Activated CD4-positive, alpha-beta T cell treated with anti-CD3 and anti-CD28 coated beads, Interleukin-2, amount 50 U/mL, for 1 hour (primary cell): ENCODE results near the gene OSBPL8.

Source experiments
- DNase-seq: peaks from one replicate; pipeline ENCODE4 v3.0.0-alpha.2; 2020

Gene OSBPL8

DNA sequence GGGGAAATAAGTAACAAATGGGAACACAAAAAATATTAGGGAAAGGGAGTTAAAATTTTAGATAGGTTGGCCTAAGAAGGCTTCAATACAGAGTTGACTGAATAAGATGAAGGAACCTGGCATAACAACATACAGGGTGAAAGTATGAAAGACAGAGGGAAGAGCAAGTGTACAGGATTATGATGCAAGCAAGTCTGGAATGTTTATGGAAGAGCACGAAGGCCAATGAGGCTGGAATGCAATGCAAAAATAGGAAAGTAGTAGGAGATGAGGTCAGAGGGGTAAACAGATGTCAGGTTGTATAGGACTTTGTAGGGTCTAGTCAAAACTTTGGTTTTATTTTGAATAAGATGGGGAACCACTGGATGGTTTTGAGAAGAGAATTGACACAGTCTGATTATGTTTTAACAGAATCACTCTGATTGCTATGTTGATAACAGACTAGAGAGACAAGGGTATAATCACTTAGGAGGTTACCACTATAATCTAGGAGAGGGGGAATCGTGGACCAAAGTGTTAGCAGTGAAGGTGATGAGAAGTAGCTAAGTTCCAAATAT, 96.8 kb downstream of the OSBPL8 start:
- DNase-seq: no peak

DNA sequence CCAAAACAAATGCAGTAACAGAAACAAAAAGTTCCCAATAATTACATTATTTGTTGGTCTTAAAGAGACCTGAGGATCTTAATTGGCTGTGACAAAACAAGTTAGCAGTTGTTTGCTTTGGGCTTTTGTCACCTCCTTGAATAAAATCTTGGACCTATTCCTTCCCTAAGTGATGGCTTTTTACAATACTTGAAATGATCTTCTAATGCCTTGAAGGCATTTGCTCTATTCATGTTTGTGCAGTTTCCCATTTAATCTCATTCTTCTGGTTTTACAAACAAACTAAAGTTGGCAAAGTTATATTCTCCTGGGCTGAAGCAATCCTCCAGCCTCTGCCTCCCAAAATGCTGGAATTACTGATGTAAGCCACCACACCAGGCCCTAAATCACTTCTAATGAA, 98.8 kb downstream of the OSBPL8 start:
- DNase-seq: no peak

- no peak for DNase-seq
These were observed 101.8 kb downstream of the OSBPL8 start for GRCh38 chr12:76457818-76458217.

DNA sequence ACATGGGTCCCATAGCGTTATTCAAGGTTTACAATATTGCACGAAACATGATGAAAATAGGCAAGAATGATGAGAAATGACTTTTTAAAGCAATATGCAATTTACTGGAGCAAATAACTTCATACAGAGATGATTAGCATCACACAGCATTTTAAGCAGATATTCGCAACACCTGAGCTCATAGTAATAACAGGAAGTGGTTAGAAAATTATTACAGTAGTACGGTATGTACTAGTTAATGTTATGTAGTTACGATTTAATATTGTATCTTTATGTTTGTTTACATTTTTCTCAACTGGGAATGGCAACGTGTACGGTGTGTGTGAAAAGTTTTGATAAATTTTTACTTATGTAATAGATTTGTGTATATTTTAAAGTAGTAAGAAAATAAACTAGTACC, 102.6 kb downstream of the OSBPL8 start:
- no peak for DNase-seq

- no peak for DNase-seq
These were observed 103.8 kb downstream of the OSBPL8 start for GRCh38 chr12:76455582-76456345.

GRCh38 chr12:76451528-76451927, 108.0 kb downstream of the OSBPL8 start:
- no peak for DNase-seq

GRCh38 chr12:76450690-76451089, 108.9 kb downstream of the OSBPL8 start:
- DNase-seq: no peak

DNA sequence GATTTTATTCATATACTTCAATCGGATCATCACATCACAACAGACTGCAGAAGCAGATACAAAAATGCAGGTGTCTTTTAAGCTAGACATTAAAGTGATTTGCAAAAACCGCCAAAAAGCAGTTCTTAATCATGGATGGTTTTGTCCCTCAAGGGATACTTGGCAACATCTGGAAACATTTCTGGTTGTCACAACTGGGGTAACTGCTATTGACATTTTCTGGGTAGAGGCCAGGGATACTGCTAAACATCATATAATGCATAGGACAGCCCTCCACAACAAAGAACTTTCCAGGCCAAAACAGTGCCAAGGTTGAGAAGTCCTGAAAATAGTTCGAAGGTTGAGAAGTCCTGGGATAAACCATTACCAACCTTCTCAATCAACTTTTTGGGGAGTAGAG, 109.6 kb downstream of the OSBPL8 start:
- DNase-seq: no peak

- DNase-seq: no peak
These were observed 110.0 kb downstream of the OSBPL8 start for GRCh38 chr12:76449583-76449982.

DNA sequence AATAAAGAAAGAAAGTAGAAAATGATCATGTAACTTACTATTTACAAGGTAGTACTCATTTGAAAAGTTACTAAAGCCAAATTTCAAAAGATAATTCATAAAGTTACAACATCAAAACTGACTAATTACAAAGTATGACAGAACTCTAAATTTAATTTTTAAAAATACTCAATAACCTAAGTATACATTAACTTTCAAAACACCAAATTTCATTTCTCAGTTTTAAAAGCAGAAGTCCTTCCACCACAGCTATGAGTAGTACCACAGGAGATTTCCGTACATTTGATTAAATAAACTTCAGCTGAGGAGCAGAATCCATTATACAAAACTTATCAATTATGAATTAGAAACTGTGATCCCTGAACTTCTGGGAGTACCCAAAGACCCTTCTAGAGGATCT, 110.6 kb downstream of the OSBPL8 start:
- DNase-seq: no peak

DNA sequence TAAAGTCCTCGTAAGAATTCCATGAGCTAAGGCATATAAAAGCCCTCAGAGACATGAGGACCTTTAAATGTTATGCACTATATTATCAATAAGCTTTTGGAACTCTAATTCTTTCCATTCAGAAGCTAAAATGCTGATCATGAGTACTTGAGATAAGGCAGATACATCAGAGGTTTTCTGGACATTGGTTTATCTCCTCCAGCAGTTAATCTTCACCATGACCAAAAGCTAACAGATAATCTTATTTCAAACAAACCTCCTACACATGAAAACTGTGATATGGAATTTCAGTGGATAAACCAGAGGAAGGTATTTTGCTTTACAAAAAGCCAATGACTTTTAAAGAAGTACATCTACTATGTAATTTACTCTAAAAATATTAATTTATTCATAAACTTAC, 113.5 kb downstream of the OSBPL8 start:
- no peak for DNase-seq

- DNase-seq: no peak
These were observed 114.1 kb downstream of the OSBPL8 start for GRCh38 chr12:76445462-76445861.

GRCh38 chr12:76444408-76444984, 115.1 kb downstream of the OSBPL8 start:
- DNase-seq: no peak

DNA sequence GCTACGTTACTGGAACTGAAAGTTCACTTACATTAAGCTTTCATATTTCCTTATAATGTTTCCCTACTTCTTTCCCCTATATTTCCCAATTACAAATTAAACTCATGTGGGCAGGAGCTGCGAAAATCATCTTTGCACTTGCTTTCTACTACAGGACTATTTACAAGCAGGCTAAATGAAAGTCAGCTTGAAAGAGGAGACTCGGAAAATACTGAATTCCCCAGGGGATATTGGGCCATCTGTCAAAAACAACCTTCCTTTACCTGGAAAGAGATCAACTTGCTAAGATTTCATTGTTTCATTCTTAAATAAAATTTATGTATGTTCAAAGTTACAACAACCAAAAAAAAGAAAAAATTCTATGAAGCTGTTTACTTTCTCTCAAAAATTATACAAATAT, 118.6 kb downstream of the OSBPL8 start:
- no peak for DNase-seq

DNA sequence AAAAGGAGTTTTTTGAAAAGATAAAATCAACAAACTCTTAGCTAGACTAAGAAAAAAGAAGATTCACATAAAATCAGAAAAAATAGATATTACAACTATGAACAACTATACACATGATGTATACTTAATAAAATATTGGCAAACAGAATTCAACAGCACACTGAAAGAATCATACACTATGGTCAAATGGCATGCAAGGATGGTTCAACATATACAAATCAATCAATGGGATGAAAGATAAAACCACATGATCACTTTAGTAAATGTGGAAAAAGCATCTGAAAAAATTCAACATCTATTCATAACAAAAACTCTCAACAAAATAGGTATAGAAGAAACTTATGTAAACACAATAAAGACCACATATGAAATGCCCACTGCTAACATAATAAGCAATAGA, 126.8 kb downstream of the OSBPL8 start:
- DNase-seq: no peak

DNA sequence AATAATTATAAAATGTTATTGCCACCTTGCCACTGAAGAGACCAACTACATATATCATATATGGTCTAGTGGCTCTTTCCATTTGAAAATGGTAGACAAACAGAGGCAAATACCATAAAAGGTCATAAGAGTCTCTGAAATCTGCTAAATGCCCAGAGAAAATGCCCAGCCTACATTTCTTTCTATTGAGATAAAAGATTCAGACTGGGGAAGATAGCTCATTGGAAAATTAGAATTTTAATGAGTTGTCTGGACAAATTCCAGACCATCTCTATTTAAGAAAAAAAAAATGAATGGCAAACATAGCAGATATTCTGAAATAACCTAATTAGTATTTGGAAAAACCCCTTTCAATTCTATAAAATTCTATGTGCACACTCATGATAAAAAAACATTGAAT, 131.5 kb downstream of the OSBPL8 start:
- DNase-seq: no peak

DNA sequence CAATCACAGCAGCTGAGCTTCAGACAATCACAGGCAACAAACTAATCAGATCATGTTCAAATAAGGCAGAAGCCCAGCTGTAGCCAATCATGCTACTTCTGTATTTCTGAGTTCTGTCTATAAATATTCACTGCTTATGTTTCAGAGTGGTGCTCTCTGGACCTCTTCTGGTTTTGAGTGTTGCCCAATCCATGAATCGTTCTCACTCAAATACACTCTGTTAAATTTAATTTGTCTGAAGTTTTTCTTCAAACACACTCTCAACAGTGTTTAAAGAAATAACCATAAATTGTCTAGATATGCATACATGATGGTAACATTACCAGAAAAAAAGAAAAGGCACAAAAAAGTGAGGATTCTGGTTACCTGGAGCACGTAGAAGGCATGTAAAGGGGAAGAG, 133.4 kb downstream of the OSBPL8 start:
- DNase-seq: no peak

DNA sequence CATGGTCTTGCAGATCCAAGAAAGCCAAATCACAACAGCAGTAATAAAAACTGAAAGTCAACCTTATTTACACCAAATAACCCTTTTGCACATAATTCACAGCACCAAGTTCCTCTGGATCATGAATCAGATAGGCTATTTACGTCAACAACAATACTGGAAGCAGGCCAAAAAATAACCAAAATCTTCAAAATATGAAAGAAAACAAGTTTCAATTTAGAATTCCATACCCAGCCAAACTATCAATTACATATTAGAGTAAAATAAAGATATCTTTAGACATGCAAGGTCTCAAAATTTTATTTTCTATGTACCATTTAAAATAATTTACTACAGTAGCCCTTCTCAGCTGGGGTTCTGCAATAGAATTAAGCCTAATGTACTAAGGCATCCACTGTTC, 134.6 kb downstream of the OSBPL8 start:
- no peak for DNase-seq

GRCh38 chr12:76422543-76423438, 136.8 kb downstream of the OSBPL8 start:
- no peak for DNase-seq

DNA sequence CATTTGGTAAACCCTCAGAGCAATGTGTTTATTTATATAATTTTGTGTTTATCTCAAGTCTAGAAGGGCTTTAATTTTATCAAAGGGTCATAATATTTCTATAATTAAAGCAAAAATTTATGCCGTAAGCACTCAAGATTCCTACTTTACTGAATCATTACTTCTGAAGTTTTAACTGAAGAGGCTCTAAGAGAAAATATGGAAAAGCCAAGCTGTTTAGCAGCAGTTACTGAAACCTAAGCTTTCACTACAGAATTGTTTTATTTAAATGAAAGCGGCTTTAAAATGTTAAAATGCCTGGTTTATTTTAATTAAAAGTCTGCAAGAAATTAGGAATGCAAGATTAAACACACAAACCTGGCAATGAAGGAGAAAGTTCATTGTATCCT, 137.4 kb downstream of the OSBPL8 start:
- no peak for DNase-seq

DNA sequence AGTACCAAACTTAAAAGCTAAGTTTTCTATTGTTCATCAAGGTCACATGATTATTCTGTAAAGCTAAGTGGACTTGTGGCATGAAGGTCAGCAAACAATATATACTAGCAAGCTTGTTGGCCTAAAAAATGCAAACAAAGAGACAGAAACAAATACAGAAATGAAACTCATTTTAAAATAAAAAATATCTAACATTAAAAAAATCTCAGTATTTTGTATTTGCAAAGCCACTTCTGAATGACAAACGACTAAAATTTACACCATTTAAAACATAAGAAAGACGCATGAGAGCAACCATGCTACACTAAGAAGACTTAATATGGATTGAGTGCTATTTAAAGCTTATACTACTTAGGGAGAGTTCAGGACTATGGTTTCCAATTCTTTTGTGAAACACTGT, 138.5 kb downstream of the OSBPL8 start:
- no peak for DNase-seq

GRCh38 chr12:76420222-76420621, 139.3 kb downstream of the OSBPL8 start:
- no peak for DNase-seq

GRCh38 chr12:76417116-76417515, 142.5 kb downstream of the OSBPL8 start:
- no peak for DNase-seq

- no peak for DNase-seq
These were observed 146.4 kb downstream of the OSBPL8 start for GRCh38 chr12:76413121-76413520.
